ENCODE results near the gene CDH12.

DNA sequence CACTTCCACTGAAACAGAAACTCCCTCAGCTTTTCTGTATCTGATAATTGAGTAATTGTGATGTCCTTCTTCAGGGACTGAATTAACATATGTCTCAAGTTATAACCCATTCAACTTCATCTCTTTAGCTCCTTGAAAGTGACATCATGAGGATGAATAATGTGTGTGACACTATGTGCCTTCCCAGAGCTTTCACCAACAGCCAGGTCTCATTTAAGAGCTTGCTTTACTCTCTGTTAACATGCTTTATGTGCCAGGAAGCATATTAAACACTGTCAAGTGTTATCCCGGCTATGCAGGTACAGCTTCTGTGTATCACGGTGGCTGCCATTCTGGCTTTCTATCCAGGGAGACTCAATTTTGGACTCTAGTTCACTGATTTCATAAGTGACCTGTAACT is 799.9 kb downstream of the CDH12 start:
- TF ChIP-seq POLR2A (IDR thresholded peaks at IDR 0.05) = no peak
- TF ChIP-seq, protein P1, sequence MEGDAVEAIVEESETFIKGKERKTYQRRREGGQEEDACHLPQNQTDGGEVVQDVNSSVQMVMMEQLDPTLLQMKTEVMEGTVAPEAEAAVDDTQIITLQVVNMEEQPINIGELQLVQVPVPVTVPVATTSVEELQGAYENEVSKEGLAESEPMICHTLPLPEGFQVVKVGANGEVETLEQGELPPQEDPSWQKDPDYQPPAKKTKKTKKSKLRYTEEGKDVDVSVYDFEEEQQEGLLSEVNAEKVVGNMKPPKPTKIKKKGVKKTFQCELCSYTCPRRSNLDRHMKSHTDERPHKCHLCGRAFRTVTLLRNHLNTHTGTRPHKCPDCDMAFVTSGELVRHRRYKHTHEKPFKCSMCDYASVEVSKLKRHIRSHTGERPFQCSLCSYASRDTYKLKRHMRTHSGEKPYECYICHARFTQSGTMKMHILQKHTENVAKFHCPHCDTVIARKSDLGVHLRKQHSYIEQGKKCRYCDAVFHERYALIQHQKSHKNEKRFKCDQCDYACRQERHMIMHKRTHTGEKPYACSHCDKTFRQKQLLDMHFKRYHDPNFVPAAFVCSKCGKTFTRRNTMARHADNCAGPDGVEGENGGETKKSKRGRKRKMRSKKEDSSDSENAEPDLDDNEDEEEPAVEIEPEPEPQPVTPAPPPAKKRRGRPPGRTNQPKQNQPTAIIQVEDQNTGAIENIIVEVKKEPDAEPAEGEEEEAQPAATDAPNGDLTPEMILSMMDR (IDR thresholded peaks at IDR 0.05) = no peak
